ENCODE results near the gene EIF4B.

DNA sequence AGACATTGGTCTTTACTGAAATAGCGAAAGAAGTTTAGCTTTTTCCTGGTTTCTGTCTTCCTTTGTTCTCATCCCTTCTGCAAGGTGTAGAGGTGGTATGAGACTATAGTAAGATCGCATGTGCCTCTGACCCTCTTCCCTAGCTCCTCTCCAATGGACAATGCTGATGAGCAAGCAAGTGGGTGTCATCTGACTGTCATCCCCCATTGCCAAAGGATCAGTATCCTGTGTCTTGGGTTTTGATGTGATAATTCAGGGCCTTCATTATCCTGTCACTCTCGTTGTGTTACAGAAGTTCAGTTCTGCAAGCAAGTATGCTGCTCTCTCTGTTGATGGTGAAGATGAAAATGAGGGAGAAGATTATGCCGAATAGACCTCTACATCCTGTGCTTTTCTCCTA is 33.6 kb downstream of the EIF4B start:
- TF ChIP-seq SIN3A (IDR thresholded peaks at IDR 0.05; ENCODE audit: borderline replicate concordance, insufficient read depth, low read depth, low read length): no peak
- TF ChIP-seq CTCF (IDR thresholded peaks at IDR 0.05): no peak
- TF ChIP-seq, protein P1, sequence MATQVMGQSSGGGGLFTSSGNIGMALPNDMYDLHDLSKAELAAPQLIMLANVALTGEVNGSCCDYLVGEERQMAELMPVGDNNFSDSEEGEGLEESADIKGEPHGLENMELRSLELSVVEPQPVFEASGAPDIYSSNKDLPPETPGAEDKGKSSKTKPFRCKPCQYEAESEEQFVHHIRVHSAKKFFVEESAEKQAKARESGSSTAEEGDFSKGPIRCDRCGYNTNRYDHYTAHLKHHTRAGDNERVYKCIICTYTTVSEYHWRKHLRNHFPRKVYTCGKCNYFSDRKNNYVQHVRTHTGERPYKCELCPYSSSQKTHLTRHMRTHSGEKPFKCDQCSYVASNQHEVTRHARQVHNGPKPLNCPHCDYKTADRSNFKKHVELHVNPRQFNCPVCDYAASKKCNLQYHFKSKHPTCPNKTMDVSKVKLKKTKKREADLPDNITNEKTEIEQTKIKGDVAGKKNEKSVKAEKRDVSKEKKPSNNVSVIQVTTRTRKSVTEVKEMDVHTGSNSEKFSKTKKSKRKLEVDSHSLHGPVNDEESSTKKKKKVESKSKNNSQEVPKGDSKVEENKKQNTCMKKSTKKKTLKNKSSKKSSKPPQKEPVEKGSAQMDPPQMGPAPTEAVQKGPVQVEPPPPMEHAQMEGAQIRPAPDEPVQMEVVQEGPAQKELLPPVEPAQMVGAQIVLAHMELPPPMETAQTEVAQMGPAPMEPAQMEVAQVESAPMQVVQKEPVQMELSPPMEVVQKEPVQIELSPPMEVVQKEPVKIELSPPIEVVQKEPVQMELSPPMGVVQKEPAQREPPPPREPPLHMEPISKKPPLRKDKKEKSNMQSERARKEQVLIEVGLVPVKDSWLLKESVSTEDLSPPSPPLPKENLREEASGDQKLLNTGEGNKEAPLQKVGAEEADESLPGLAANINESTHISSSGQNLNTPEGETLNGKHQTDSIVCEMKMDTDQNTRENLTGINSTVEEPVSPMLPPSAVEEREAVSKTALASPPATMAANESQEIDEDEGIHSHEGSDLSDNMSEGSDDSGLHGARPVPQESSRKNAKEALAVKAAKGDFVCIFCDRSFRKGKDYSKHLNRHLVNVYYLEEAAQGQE (IDR thresholded peaks at IDR 0.05; ENCODE audit: insufficient read depth in 1 of 2, low read depth in 2 of 2, low read length in 1 of 2): no peak
